Measurements from ENCODE around the gene SCN4B.

SCN4B gene

GRCh38 chr11:118153516-118153915 lies 893 bp upstream of the SCN4B start:
- in situ Hi-C loops (cut with MboI; ENCODE audit: low sequenced_read_pairs): no loop called here

- in situ Hi-C loops (cut with MboI; ENCODE audit: low sequenced_read_pairs): no loop called here
Observed at GRCh38 chr11:118152020-118152551, 537 bp downstream of the SCN4B start.

GRCh38 chr11:118151431-118151830 lies 1.2 kb downstream of the SCN4B start:
- in situ Hi-C loops (cut with MboI; ENCODE audit: low sequenced_read_pairs): no loop called here

- in situ Hi-C loops (cut with MboI; ENCODE audit: low sequenced_read_pairs): no loop called here
Observed at GRCh38 chr11:118149493-118149892, 3.1 kb downstream of the SCN4B start.

- in situ Hi-C loops (cut with MboI; ENCODE audit: low sequenced_read_pairs): no loop called here
Observed at GRCh38 chr11:118148856-118149255, 3.8 kb downstream of the SCN4B start.

GRCh38 chr11:118148240-118148639 lies 4.4 kb downstream of the SCN4B start:
- in situ Hi-C loops (cut with MboI; ENCODE audit: low sequenced_read_pairs): no loop called here

- in situ Hi-C loops (cut with MboI; ENCODE audit: low sequenced_read_pairs): no loop called here
Observed at GRCh38 chr11:118147502-118147901, 5.1 kb downstream of the SCN4B start.

- in situ Hi-C loops (cut with MboI; ENCODE audit: low sequenced_read_pairs): no loop called here
Observed at GRCh38 chr11:118146554-118146953, 6.1 kb downstream of the SCN4B start.

GRCh38 chr11:118145285-118146227 lies 7.1 kb downstream of the SCN4B start:
- in situ Hi-C loops (cut with MboI; ENCODE audit: low sequenced_read_pairs): no loop called here

GRCh38 chr11:118144301-118145268 lies 8.0 kb downstream of the SCN4B start:
- in situ Hi-C loops (cut with MboI; ENCODE audit: low sequenced_read_pairs): no loop called here

GRCh38 chr11:118143661-118144185 lies 8.9 kb downstream of the SCN4B start:
- in situ Hi-C loops (cut with MboI; ENCODE audit: low sequenced_read_pairs): no loop called here

- in situ Hi-C loops (cut with MboI; ENCODE audit: low sequenced_read_pairs): no loop called here
Observed at GRCh38 chr11:118142809-118143208, 9.8 kb downstream of the SCN4B start.

- in situ Hi-C loops (cut with MboI; ENCODE audit: low sequenced_read_pairs): no loop called here
Observed at GRCh38 chr11:118142081-118142480, 10.5 kb downstream of the SCN4B start.

GRCh38 chr11:118139578-118139977 lies 13.0 kb downstream of the SCN4B start:
- in situ Hi-C loops (cut with MboI; ENCODE audit: low sequenced_read_pairs): no loop called here

- in situ Hi-C loops (cut with MboI; ENCODE audit: low sequenced_read_pairs): no loop called here
Observed at GRCh38 chr11:118138839-118139420, 13.7 kb downstream of the SCN4B start.

GRCh38 chr11:118136801-118137200 lies 15.8 kb downstream of the SCN4B start:
- in situ Hi-C loops (cut with MboI; ENCODE audit: low sequenced_read_pairs): no loop called here

- in situ Hi-C loops (cut with MboI; ENCODE audit: low sequenced_read_pairs): no loop called here
Observed at GRCh38 chr11:118136341-118136740, 16.3 kb downstream of the SCN4B start.

- in situ Hi-C loops (cut with MboI; ENCODE audit: low sequenced_read_pairs): no loop called here
Observed at GRCh38 chr11:118135796-118136165, 16.8 kb downstream of the SCN4B start.

GRCh38 chr11:118135051-118135795 lies 17.4 kb downstream of the SCN4B start:
- in situ Hi-C loops (cut with MboI; ENCODE audit: low sequenced_read_pairs): no loop called here

GRCh38 chr11:118133816-118134215 lies 18.8 kb downstream of the SCN4B start:
- in situ Hi-C loops (cut with MboI; ENCODE audit: low sequenced_read_pairs): no loop called here
